ENCODE measurements around the gene MINDY4B.

The MINDY4B gene

GRCh38 chr3:150905339-150905738, at the start of gene MINDY4B:
Gene MINDY4B (minus strand): TSS chr3:150905439. CDS start chr3:150905439, 0 bp downstream.
- DNase-seq (ENCODE audit: low read depth in 2 of 2): no peak

- no peak for DNase-seq (ENCODE audit: low read depth in 2 of 2)
Measured at GRCh38 chr3:150951923-150952322, 46.7 kb upstream of the MINDY4B start.

GRCh38 chr3:150945226-150946032, 40.2 kb upstream of the MINDY4B start:
- DNase-seq (ENCODE audit: low read depth in 2 of 2): peak; percentile 74 to 77

- DNase-seq (ENCODE audit: low read depth in 2 of 2): no peak
Measured at GRCh38 chr3:150942221-150942620, 37.0 kb upstream of the MINDY4B start.

GRCh38 chr3:150936693-150937092, 31.5 kb upstream of the MINDY4B start:
- DNase-seq (ENCODE audit: low read depth in 2 of 2): no peak

- no peak for DNase-seq (ENCODE audit: low read depth in 2 of 2)
Measured at GRCh38 chr3:150933473-150933995, 28.3 kb upstream of the MINDY4B start.

GRCh38 chr3:150931745-150932144, 26.5 kb upstream of the MINDY4B start:
- DNase-seq (ENCODE audit: low read depth in 2 of 2): no peak

GRCh38 chr3:150930839-150931238, 25.6 kb upstream of the MINDY4B start:
- DNase-seq (ENCODE audit: low read depth in 2 of 2): no peak

- no peak for DNase-seq (ENCODE audit: low read depth in 2 of 2)
Measured at GRCh38 chr3:150928234-150928633, 23.0 kb upstream of the MINDY4B start.

GRCh38 chr3:150926328-150926727, 21.1 kb upstream of the MINDY4B start:
- DNase-seq (ENCODE audit: low read depth in 2 of 2): no peak

- DNase-seq (ENCODE audit: low read depth in 2 of 2): no peak
Measured at GRCh38 chr3:150925751-150926201, 20.5 kb upstream of the MINDY4B start.

- DNase-seq (ENCODE audit: low read depth in 2 of 2): no peak
Measured at GRCh38 chr3:150922611-150923010, 17.4 kb upstream of the MINDY4B start.

GRCh38 chr3:150921209-150921608, 16.0 kb upstream of the MINDY4B start:
- no peak for DNase-seq (ENCODE audit: low read depth in 2 of 2)

- no peak for DNase-seq (ENCODE audit: low read depth in 2 of 2)
Measured at GRCh38 chr3:150920236-150920635, 15.0 kb upstream of the MINDY4B start.

- no peak for DNase-seq (ENCODE audit: low read depth in 2 of 2)
Measured at GRCh38 chr3:150917951-150918350, 12.7 kb upstream of the MINDY4B start.

GRCh38 chr3:150913133-150913922, 8.1 kb upstream of the MINDY4B start:
- no peak for DNase-seq (ENCODE audit: low read depth in 2 of 2)

GRCh38 chr3:150912501-150912900, 7.3 kb upstream of the MINDY4B start:
- DNase-seq (ENCODE audit: low read depth in 2 of 2): no peak

- DNase-seq (ENCODE audit: low read depth in 2 of 2): no peak
Measured at GRCh38 chr3:150911771-150912170, 6.5 kb upstream of the MINDY4B start.

GRCh38 chr3:150906461-150906860, 1.2 kb upstream of the MINDY4B start:
- no peak for DNase-seq (ENCODE audit: low read depth in 2 of 2)

- DNase-seq (ENCODE audit: low read depth in 2 of 2): no peak
Measured at GRCh38 chr3:150905746-150906145, 507 bp upstream of the MINDY4B start.

GRCh38 chr3:150902988-150903387, 2.3 kb downstream of the MINDY4B start:
- no peak for DNase-seq (ENCODE audit: low read depth in 2 of 2)

- no peak for DNase-seq (ENCODE audit: low read depth in 2 of 2)
Measured at GRCh38 chr3:150901793-150902192, 3.4 kb downstream of the MINDY4B start.

- DNase-seq (ENCODE audit: low read depth in 2 of 2): no peak
Measured at GRCh38 chr3:150899141-150899540, 6.1 kb downstream of the MINDY4B start.

Data from fibroblast of skin of left biceps (primary cell).